Measurements from ENCODE around the gene EFHD1. TPM values are rescaled to one million over a fixed set of nuclear protein-coding genes. Genes with fewer than 3 reads are reported as not detected.

EFHD1 gene
- total and polyA plus RNA-seq, 2 of the 13 experiments (the other 11 are each of a cell fraction or from before 2014, with no cell fraction given), result 0.09 TPM; not detected in 1

DNA sequence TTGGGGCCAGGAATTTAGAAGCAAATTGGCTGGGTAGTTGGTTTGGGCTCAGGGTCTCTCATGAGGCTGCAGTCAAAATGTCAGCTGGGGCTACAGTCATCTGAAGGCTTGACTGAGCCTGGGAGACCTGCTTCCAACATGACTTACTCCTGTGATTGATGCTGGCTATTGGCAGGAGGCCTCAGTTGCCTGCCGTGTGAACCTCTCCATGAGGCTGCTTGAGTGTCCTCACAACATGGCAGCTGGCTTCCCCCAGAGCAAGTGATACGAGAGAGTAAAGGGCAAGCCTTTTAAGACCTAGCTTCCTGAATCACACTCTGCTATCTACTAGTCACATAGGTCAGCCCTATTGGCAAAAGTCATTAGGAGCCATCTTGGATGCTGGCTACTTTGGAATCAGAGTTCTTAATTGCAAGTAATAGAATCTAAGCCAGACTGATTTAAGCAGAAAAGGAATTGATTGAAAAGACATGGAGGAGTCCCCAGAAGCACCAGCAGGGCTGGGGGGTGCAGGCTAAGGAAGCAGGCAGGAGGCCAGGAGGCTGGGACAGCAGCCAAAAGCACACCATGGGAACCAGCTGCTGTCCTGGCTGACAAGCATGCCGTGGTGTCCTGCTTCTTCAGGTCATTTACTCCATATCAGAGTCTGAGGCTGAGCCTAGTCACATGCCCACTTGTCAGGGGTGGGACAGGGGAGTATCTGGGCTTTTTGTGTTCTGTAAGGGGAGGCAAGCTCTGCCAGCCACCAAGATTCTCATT is 55.9 kb downstream of the EFHD1 start:
- peak overlapping the region; percentile 4; the same call in 1 of the 2 replicates for H3K4me2 ChIP-seq (ENCODE audit: low read depth, low read length)
- H3K27me3 ChIP-seq (ENCODE audit: control insufficient read depth in 1 of 2, insufficient read depth in 2 of 2, low read length in 2 of 2), result peaks cover 0 to 3% of the 10 kb centered on the region in 2 experiments; a peak in 1 of 5 replicates
- H2AFZ ChIP-seq (ENCODE audit: low read length), result no peak overlapping the region
- in situ Hi-C loops (cut with HindIII; ENCODE audit: extremely low pct_ligation_motif_present, low pct_unique_long_range_greater_than_20kb) (no loop called here), intact Hi-C loops (cut with micrococcal nuclease; ENCODE audit: unreplicated experiment) (no loop called here)
- no TSS peak for BruUV-seq (replicated peaks)
- no peak for TF ChIP-seq ZMYM2 (CRISPR knock-in tag; IDR thresholded peaks at IDR 0.05)
- no peak for TF ChIP-seq PITX1 (CRISPR knock-in tag; IDR thresholded peaks at IDR 0.05)
- TF ChIP-seq ZNF562 (CRISPR knock-in tag; IDR thresholded peaks at IDR 0.05; ENCODE audit: borderline replicate concordance), result no peak
- TF ChIP-seq ZBTB42 (CRISPR knock-in tag; IDR thresholded peaks at IDR 0.05), result no peak
- TF ChIP-seq, protein P1, sequence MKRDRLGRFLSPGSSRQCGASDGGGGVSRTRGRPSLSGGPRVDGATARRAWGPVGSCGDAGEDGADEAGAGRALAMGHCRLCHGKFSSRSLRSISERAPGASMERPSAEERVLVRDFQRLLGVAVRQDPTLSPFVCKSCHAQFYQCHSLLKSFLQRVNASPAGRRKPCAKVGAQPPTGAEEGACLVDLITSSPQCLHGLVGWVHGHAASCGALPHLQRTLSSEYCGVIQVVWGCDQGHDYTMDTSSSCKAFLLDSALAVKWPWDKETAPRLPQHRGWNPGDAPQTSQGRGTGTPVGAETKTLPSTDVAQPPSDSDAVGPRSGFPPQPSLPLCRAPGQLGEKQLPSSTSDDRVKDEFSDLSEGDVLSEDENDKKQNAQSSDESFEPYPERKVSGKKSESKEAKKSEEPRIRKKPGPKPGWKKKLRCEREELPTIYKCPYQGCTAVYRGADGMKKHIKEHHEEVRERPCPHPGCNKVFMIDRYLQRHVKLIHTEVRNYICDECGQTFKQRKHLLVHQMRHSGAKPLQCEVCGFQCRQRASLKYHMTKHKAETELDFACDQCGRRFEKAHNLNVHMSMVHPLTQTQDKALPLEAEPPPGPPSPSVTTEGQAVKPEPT (CRISPR knock-in tag; IDR thresholded peaks at IDR 0.05; ENCODE audit: low read depth), result no peak
- no peak for TF ChIP-seq IKZF4 (CRISPR knock-in tag; IDR thresholded peaks at IDR 0.05; ENCODE audit: borderline replicate concordance, low read depth, not compliant biosample characterization)
- no peak for TF ChIP-seq RBFOX2 (IDR thresholded peaks at IDR 0.05; ENCODE audit: low read depth, low read length)
- no peak for TF ChIP-seq HNRNPK (IDR thresholded peaks at IDR 0.05; ENCODE audit: low read depth, low read length, poor library complexity, severe bottlenecking)
- no peak for TF ChIP-seq ZNF251 (CRISPR knock-in tag; IDR thresholded peaks at IDR 0.05)
- TF ChIP-seq CCAR2 (optimal IDR thresholded peaks at IDR 0.05; ENCODE audit: low read depth, low read length), result no peak
- TF ChIP-seq, protein P2, sequence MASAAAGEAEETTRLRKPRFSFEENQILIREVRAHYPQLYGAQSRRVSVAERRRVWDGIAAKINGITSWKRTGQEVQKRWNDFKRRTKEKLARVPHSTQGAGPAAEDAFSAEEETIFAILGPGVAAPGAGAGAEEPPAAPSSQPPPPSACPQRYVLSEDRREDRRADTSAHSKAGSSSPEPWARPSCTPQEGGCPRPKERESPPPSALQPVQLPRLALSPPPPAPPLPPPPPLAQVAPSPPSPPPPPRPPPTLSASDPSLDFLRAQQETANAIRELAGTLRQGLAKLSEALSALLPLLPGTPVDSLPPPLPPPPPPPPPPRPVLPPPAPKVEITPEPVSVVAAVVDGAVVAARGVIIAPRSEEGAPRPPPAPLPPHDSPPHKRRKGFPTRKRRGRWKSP (CRISPR knock-in tag; IDR thresholded peaks at IDR 0.05), result no peak
- TF ChIP-seq ZBTB37 (CRISPR knock-in tag; IDR thresholded peaks at IDR 0.05), result no peak
- TF ChIP-seq HNF1A (IDR thresholded peaks at IDR 0.05; ENCODE audit: low read depth), result no peak
- TF ChIP-seq HNF1A (CRISPR knock-in tag; IDR thresholded peaks at IDR 0.05; ENCODE audit: borderline replicate concordance), result no peak
- DNase-seq (ENCODE audit: low spot score) (no peak), ATAC-seq (no peak), FAIRE-seq (no peak)
- H3K27ac ChIP-seq (ENCODE audit: extremely low read length, insufficient read depth, low read length), result no peak overlapping the region
- ChIA-PET CTCF (ENCODE audit: low intra/inter-chr PET ratio, low total read pairs) (no interaction called here), POLR2A (no interaction called here)
- H3K36me3 ChIP-seq (replicated peaks in 1 of 2; ENCODE audit: control insufficient read depth in 1 of 2, insufficient read depth in 2 of 2, low read length in 2 of 2), result no peaks in the 10 kb centered on the region
- no peaks in the 10 kb centered on the region; the same call in 1 of the 2 replicates for H3K4me1 ChIP-seq (ENCODE audit: insufficient read depth, low read length)
- H3K4me3 ChIP-seq (replicated peaks in 1 of 3; ENCODE audit: insufficient read depth in 1 of 3, low read depth in 2 of 3, low read length in 3 of 3), result no peak overlapping the region
- no peaks in the 10 kb centered on the region for H4K20me1 ChIP-seq (ENCODE audit: insufficient read depth, low read length)
- no peaks in the 10 kb centered on the region for H3K79me2 ChIP-seq (ENCODE audit: insufficient read depth, low read length)
- no peak overlapping the region for H3K9ac ChIP-seq (ENCODE audit: insufficient read depth, low read depth, low read length)
- 0% methylated on average over 1 of the region's 3 CpGs for WGBS (ENCODE audit: low lambda C conversion rate)
- no peaks in the 10 kb centered on the region for H3K9me3 ChIP-seq (ENCODE audit: low read length)

Measured in HepG2 (cell line).